WTC11 (cell line): ENCODE data around the gene LRRC27. TPM values are rescaled to one million over a fixed set of nuclear protein-coding genes. Genes with fewer than 3 reads are reported as not detected.

ENCODE experiments used
- ATAC-seq: fragments of 200-7000 bp; cut with Tn5 transposase; 2 replicates; pipeline ENCODE4 v1.10.0; 2021; ENCODE audit warnings: mild to moderate bottlenecking, moderate library complexity
- CTCF ChIA-PET: fragments of 300-600 bp; sonication (Branson Sonifier 250); formaldehyde crosslinking; loops from one replicate; lab custom pipeline; 2021; ENCODE audit warnings: antibody characterized with exemption; lab: Charles Lee
- POLR2A ChIA-PET: fragments of 350-600 bp; sonication (Branson Sonifier 250); formaldehyde crosslinking; loops from one replicate; lab custom pipeline; 2021; ENCODE audit warnings: antibody characterized with exemption; lab: Charles Lee
- DNase-seq: peaks from one replicate; pipeline ENCODE4 v3.0.0; 2021; ENCODE audit warnings: low spot score
- H3K27ac Mint-ChIP-seq: 2 replicates; pipeline ENCODE4 v1.8.0; 2021; ENCODE audit warnings: mixed read lengths
- H3K27me3 Mint-ChIP-seq: 2 replicates; pipeline ENCODE4 v1.8.0; 2021; ENCODE audit warnings: low read depth, mild to moderate bottlenecking, moderate library complexity, mixed read lengths
- H3K36me3 Mint-ChIP-seq: 2 replicates; pipeline ENCODE4 v1.8.0; 2021; ENCODE audit warnings: mixed read lengths
- H3K4me1 Mint-ChIP-seq: 2 replicates; pipeline ENCODE4 v1.8.0; 2022; ENCODE audit warnings: mixed read lengths
- H3K4me3 Mint-ChIP-seq: 2 replicates; pipeline ENCODE4 v1.8.0; 2021; ENCODE audit warnings: mild to moderate bottlenecking, moderate library complexity, mixed read lengths
- H3K9me3 Mint-ChIP-seq: 2 replicates; pipeline ENCODE4 v1.8.0; 2021; ENCODE audit warnings: mixed read lengths
- EMX1 ChIP-seq: fragments of 250-450 bp; sonication (Bioruptor Pico); IDR thresholded peaks from 2 replicates; pipeline ENCODE4 v1.8.0; 2021; ENCODE audit warnings: mild to moderate bottlenecking
- FOXJ3 ChIP-seq: sonication (generic); formaldehyde crosslinking; IDR thresholded peaks from 2 replicates; pipeline ENCODE4 v1.9.0; 2021; ENCODE audit warnings: missing genetic modification reagents, mild to moderate bottlenecking, borderline replicate concordance
- FOXP1 ChIP-seq: sonication (generic); formaldehyde crosslinking; IDR thresholded peaks from 2 replicates; pipeline ENCODE4 v1.8.0; 2022; ENCODE audit warnings: missing genetic modification reagents, mild to moderate bottlenecking, moderate library complexity, borderline replicate concordance
- GTF2I ChIP-seq: fragments of 250-450 bp; sonication (Bioruptor Pico); conservative IDR thresholded peaks from 2 replicates; pipeline ENCODE4 v1.4.0; 2021; ENCODE audit warnings: mild to moderate bottlenecking
- HMGA2 ChIP-seq: fragments of 250-450 bp; sonication (Bioruptor Pico); IDR thresholded peaks from 2 replicates; pipeline ENCODE4 v1.4.0; 2021; ENCODE audit warnings: mild to moderate bottlenecking, moderate library complexity
- IRF1 ChIP-seq: sonication (generic); formaldehyde crosslinking; IDR thresholded peaks from 2 replicates; pipeline ENCODE4 v1.8.0; 2023; ENCODE audit warnings: missing genetic modification reagents
- MAX ChIP-seq: sonication (generic); formaldehyde crosslinking; IDR thresholded peaks from 2 replicates; pipeline ENCODE4 v1.8.0; 2022; ENCODE audit warnings: mild to moderate bottlenecking, missing genetic modification reagents
- ZBTB21 ChIP-seq: sonication (generic); formaldehyde crosslinking; IDR thresholded peaks from 2 replicates; pipeline ENCODE4 v1.8.1; 2023; ENCODE audit warnings: mild to moderate bottlenecking, missing genetic modification reagents, borderline replicate concordance
- ZNF423 ChIP-seq: fragments of 250-450 bp; sonication (Bioruptor Pico); IDR thresholded peaks from 2 replicates; pipeline ENCODE4 v2.1.2; 2022; ENCODE audit warnings: mild to moderate bottlenecking, moderate library complexity
- ZNF532 ChIP-seq: fragments of 250-450 bp; sonication (Bioruptor Pico); IDR thresholded peaks from 2 replicates; pipeline ENCODE4 v1.9.0; 2021; ENCODE audit warnings: mild to moderate bottlenecking, borderline replicate concordance
- total RNA-seq: library from RNA; stranded (reverse); gene quantifications from 3 replicates; pipeline ENCODE4 v1.2.3, GENCODE V29; 2021
- TF ChIP-seq, protein P1 (sequence below): fragments of 250-450 bp; sonication (Bioruptor Pico); IDR thresholded peaks from 2 replicates; pipeline ENCODE4 v1.9.0; 2021; ENCODE audit warnings: mild to moderate bottlenecking
- TF ChIP-seq, protein P2 (sequence below): sonication (generic); formaldehyde crosslinking; IDR thresholded peaks from 2 replicates; pipeline ENCODE4 v1.8.0; 2023; ENCODE audit warnings: missing genetic modification reagents, mild to moderate bottlenecking, borderline replicate concordance
- TF ChIP-seq, protein P3 (sequence below): sonication (generic); formaldehyde crosslinking; conservative IDR thresholded peaks from 2 replicates; pipeline ENCODE4 v1.8.1; 2022; ENCODE audit warnings: mild to moderate bottlenecking, missing genetic modification reagents
- TF ChIP-seq, protein P4 (sequence below): sonication (generic); formaldehyde crosslinking; IDR thresholded peaks from 2 replicates; pipeline ENCODE4 v1.8.0; 2022; ENCODE audit warnings: mild to moderate bottlenecking, missing genetic modification reagents
- TF ChIP-seq, protein P5 (sequence below): fragments of 250-450 bp; sonication (Bioruptor Pico); IDR thresholded peaks from 2 replicates; pipeline ENCODE4 v1.9.0; 2021; ENCODE audit warnings: moderate library complexity, mild to moderate bottlenecking, inconsistent platforms, borderline replicate concordance
- TF ChIP-seq, protein P6 (sequence below): sonication (generic); formaldehyde crosslinking; IDR thresholded peaks from 2 replicates; pipeline ENCODE4 v1.8.1; 2023; ENCODE audit warnings: mild to moderate bottlenecking, missing genetic modification reagents, moderate library complexity

LRRC27 gene
- total RNA-seq, 1 experiment from 2014 or later = 4.4 TPM

DNA sequence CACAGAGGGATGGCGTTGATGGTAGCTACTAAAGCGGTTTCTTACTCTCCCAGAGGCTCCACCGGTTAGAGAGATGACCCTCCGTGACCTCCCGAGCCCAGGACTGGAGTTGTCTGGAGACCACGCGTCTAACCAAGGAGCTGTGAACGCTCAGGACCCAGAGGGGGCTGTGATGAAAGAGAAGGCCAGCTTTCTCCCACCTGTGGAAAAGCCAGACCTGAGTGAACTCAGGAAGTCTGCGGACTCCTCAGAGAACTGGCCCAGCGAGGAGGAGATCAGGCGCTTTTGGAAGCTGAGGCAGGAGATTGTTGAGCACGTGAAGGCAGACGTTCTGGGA is 15.9 kb downstream of the LRRC27 start:
- ATAC-seq (no peak), DNase-seq (no peak)
- no peaks in the 10 kb centered on the region for H3K36me3 Mint-ChIP-seq
- TF ChIP-seq, protein P1, sequence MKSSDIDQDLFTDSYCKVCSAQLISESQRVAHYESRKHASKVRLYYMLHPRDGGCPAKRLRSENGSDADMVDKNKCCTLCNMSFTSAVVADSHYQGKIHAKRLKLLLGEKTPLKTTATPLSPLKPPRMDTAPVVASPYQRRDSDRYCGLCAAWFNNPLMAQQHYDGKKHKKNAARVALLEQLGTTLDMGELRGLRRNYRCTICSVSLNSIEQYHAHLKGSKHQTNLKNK (CRISPR knock-in tag) = no peak
- no peak for TF ChIP-seq ZBTB21
- TF ChIP-seq, protein P2, sequence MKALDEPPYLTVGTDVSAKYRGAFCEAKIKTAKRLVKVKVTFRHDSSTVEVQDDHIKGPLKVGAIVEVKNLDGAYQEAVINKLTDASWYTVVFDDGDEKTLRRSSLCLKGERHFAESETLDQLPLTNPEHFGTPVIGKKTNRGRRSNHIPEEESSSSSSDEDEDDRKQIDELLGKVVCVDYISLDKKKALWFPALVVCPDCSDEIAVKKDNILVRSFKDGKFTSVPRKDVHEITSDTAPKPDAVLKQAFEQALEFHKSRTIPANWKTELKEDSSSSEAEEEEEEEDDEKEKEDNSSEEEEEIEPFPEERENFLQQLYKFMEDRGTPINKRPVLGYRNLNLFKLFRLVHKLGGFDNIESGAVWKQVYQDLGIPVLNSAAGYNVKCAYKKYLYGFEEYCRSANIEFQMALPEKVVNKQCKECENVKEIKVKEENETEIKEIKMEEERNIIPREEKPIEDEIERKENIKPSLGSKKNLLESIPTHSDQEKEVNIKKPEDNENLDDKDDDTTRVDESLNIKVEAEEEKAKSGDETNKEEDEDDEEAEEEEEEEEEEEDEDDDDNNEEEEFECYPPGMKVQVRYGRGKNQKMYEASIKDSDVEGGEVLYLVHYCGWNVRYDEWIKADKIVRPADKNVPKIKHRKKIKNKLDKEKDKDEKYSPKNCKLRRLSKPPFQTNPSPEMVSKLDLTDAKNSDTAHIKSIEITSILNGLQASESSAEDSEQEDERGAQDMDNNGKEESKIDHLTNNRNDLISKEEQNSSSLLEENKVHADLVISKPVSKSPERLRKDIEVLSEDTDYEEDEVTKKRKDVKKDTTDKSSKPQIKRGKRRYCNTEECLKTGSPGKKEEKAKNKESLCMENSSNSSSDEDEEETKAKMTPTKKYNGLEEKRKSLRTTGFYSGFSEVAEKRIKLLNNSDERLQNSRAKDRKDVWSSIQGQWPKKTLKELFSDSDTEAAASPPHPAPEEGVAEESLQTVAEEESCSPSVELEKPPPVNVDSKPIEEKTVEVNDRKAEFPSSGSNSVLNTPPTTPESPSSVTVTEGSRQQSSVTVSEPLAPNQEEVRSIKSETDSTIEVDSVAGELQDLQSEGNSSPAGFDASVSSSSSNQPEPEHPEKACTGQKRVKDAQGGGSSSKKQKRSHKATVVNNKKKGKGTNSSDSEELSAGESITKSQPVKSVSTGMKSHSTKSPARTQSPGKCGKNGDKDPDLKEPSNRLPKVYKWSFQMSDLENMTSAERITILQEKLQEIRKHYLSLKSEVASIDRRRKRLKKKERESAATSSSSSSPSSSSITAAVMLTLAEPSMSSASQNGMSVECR = no peak
- TF ChIP-seq, protein P3, sequence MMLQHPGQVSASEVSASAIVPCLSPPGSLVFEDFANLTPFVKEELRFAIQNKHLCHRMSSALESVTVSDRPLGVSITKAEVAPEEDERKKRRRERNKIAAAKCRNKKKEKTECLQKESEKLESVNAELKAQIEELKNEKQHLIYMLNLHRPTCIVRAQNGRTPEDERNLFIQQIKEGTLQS (CRISPR knock-in tag) = no peak
- TF ChIP-seq, protein P4, sequence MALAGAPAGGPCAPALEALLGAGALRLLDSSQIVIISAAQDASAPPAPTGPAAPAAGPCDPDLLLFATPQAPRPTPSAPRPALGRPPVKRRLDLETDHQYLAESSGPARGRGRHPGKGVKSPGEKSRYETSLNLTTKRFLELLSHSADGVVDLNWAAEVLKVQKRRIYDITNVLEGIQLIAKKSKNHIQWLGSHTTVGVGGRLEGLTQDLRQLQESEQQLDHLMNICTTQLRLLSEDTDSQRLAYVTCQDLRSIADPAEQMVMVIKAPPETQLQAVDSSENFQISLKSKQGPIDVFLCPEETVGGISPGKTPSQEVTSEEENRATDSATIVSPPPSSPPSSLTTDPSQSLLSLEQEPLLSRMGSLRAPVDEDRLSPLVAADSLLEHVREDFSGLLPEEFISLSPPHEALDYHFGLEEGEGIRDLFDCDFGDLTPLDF (CRISPR knock-in tag) = no peak
- no peak for TF ChIP-seq HMGA2 (CRISPR knock-in tag)
- TF ChIP-seq IRF1 (CRISPR knock-in tag) = no peak
- TF ChIP-seq ZNF423 = no peak
- no peak for TF ChIP-seq GTF2I (CRISPR knock-in tag)
- TF ChIP-seq FOXJ3 (CRISPR knock-in tag) = no peak
- TF ChIP-seq, protein P5, sequence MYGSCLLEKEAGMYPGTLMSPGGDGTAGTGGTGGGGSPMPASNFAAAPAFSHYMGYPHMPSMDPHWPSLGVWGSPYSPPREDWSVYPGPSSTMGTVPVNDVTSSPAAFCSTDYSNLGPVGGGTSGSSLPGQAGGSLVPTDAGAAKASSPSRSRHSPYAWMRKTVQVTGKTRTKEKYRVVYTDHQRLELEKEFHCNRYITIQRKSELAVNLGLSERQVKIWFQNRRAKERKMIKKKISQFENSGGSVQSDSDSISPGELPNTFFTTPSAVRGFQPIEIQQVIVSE (CRISPR knock-in tag) = no peak
- no peak for TF ChIP-seq MAX
- TF ChIP-seq FOXP1 (CRISPR knock-in tag) = no peak
- TF ChIP-seq ZNF532 (CRISPR knock-in tag) = no peak
- TF ChIP-seq EMX1 (CRISPR knock-in tag) = no peak
- TF ChIP-seq, protein P6, sequence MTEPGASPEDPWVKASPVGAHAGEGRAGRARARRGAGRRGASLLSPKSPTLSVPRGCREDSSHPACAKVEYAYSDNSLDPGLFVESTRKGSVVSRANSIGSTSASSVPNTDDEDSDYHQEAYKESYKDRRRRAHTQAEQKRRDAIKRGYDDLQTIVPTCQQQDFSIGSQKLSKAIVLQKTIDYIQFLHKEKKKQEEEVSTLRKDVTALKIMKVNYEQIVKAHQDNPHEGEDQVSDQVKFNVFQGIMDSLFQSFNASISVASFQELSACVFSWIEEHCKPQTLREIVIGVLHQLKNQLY (CRISPR knock-in tag) = no peak
- TF ChIP-seq, all 79 proteins: peak for 0
- ChIA-PET CTCF (interaction anchor here (0.6 to 2.1 kb wide), 3 partner anchors 13 to 37 kb away, joined by 3 to 14 read pairs (median 3); no protein-coding TSS in a partner anchor), POLR2A (no interaction called here)
- 0 out of 2 replicates have a peak overlapping the region, but pooled peaks have one; percentile 44 for H3K27ac Mint-ChIP-seq
- no peaks in the 10 kb centered on the region for H3K9me3 Mint-ChIP-seq
- no peak overlapping the region for H3K4me3 Mint-ChIP-seq
- peaks cover 7% of the 10 kb centered on the region for H3K27me3 Mint-ChIP-seq
- H3K4me1 Mint-ChIP-seq = no peaks in the 10 kb centered on the region
